ENCODE results near the gene DGKI. TPM values are rescaled to one million over a fixed set of nuclear protein-coding genes. Genes with fewer than 3 reads are reported as not detected.

Gene DGKI
- total RNA-seq, 1 donor from 2014 or later: 21.4 TPM

GRCh38 chr7:137704723-137705122 lies 142.1 kb downstream of the DGKI start:
- H3K27me3 Mint-ChIP-seq: no peaks in the 10 kb centered on the region
- no peak for DNase-seq
- peaks cover 4% of the 10 kb centered on the region for H3K9me3 Mint-ChIP-seq
- no peak overlapping the region for H3K4me3 Mint-ChIP-seq
- H3K36me3 Mint-ChIP-seq (ENCODE audit: low read depth): no peaks in the 10 kb centered on the region
- no peak overlapping the region for H3K27ac Mint-ChIP-seq
- intact Hi-C loops (cut with micrococcal nuclease): no loop called here
- H3K4me1 Mint-ChIP-seq: no peaks in the 10 kb centered on the region

GRCh38 chr7:137703291-137704010 lies 143.3 kb downstream of the DGKI start:
- Mint-ChIP-seq H3K27ac (no peak overlapping the region), H3K9me3 (peaks cover 4% of the 10 kb centered on the region), H3K27me3 (no peaks in the 10 kb centered on the region)

GRCh38 chr7:137696988-137697387 lies 149.8 kb downstream of the DGKI start:
- Mint-ChIP-seq H3K36me3 (ENCODE audit: low read depth) (no peaks in the 10 kb centered on the region), H3K9me3 (no peaks in the 10 kb centered on the region), H3K4me3 (no peak overlapping the region), H3K27ac (no peak overlapping the region), H3K4me1 (no peaks in the 10 kb centered on the region), H3K27me3 (no peaks in the 10 kb centered on the region)
- DNase-seq: no peak
- intact Hi-C loops (cut with micrococcal nuclease): no loop called here

More at GRCh38 chr7:137703291-137704010, 143.3 kb downstream of the DGKI start:
- H3K4me3 Mint-ChIP-seq: no peak overlapping the region
- intact Hi-C loops (cut with micrococcal nuclease): no loop called here
- no peak for DNase-seq
- H3K4me1 Mint-ChIP-seq: no peaks in the 10 kb centered on the region
- no peaks in the 10 kb centered on the region for H3K36me3 Mint-ChIP-seq (ENCODE audit: low read depth)

GRCh38 chr7:137696376-137696775 lies 150.4 kb downstream of the DGKI start:
- H3K27ac Mint-ChIP-seq: no peak overlapping the region
- H3K36me3 Mint-ChIP-seq (ENCODE audit: low read depth): no peaks in the 10 kb centered on the region
- intact Hi-C loops (cut with micrococcal nuclease): no loop called here

GRCh38 chr7:137695942-137696341 lies 150.8 kb downstream of the DGKI start:
- Mint-ChIP-seq H3K9me3 (no peaks in the 10 kb centered on the region), H3K36me3 (ENCODE audit: low read depth) (no peaks in the 10 kb centered on the region), H3K4me1 (no peaks in the 10 kb centered on the region), H3K27me3 (no peaks in the 10 kb centered on the region), H3K27ac (no peak overlapping the region), H3K4me3 (no peak overlapping the region)
- no peak for DNase-seq
- intact Hi-C loops (cut with micrococcal nuclease): no loop called here

More at GRCh38 chr7:137696376-137696775, 150.4 kb downstream of the DGKI start:
- H3K4me1 Mint-ChIP-seq: no peaks in the 10 kb centered on the region
- no peak overlapping the region for H3K4me3 Mint-ChIP-seq
- H3K9me3 Mint-ChIP-seq: no peaks in the 10 kb centered on the region
- DNase-seq: no peak
- H3K27me3 Mint-ChIP-seq: no peaks in the 10 kb centered on the region

- Mint-ChIP-seq H3K36me3 (ENCODE audit: low read depth) (no peaks in the 10 kb centered on the region), H3K4me1 (no peaks in the 10 kb centered on the region), H3K27ac (no peak overlapping the region), H3K4me3 (no peak overlapping the region), H3K27me3 (no peaks in the 10 kb centered on the region), H3K9me3 (no peaks in the 10 kb centered on the region)
- intact Hi-C loops (cut with micrococcal nuclease): no loop called here
- no peak for DNase-seq
These were observed 151.3 kb downstream of the DGKI start for GRCh38 chr7:137695494-137695893.

- no peak overlapping the region for H3K4me3 Mint-ChIP-seq
- no peaks in the 10 kb centered on the region for H3K36me3 Mint-ChIP-seq (ENCODE audit: low read depth)
- DNase-seq: no peak
- no peak overlapping the region for H3K27ac Mint-ChIP-seq
- no peaks in the 10 kb centered on the region for H3K27me3 Mint-ChIP-seq
- no peaks in the 10 kb centered on the region for H3K4me1 Mint-ChIP-seq
- no peaks in the 10 kb centered on the region for H3K9me3 Mint-ChIP-seq
- intact Hi-C loops (cut with micrococcal nuclease): no loop called here
These were observed 152.4 kb downstream of the DGKI start for GRCh38 chr7:137694405-137694804.

GRCh38 chr7:137692399-137692798 lies 154.4 kb downstream of the DGKI start:
- intact Hi-C loops (cut with micrococcal nuclease): no loop called here
- H3K36me3 Mint-ChIP-seq (ENCODE audit: low read depth): no peaks in the 10 kb centered on the region
- DNase-seq: no peak

GRCh38 chr7:137691566-137691965 lies 155.2 kb downstream of the DGKI start:
- Mint-ChIP-seq H3K27me3 (no peaks in the 10 kb centered on the region), H3K9me3 (no peaks in the 10 kb centered on the region), H3K36me3 (ENCODE audit: low read depth) (no peaks in the 10 kb centered on the region), H3K4me3 (no peak overlapping the region), H3K27ac (no peak overlapping the region), H3K4me1 (no peaks in the 10 kb centered on the region)
- intact Hi-C loops (cut with micrococcal nuclease): no loop called here
- DNase-seq: no peak

More at GRCh38 chr7:137692399-137692798, 154.4 kb downstream of the DGKI start:
- Mint-ChIP-seq H3K27ac (no peak overlapping the region), H3K27me3 (no peaks in the 10 kb centered on the region), H3K9me3 (no peaks in the 10 kb centered on the region), H3K4me1 (no peaks in the 10 kb centered on the region), H3K4me3 (no peak overlapping the region)

- no peaks in the 10 kb centered on the region for H3K4me1 Mint-ChIP-seq
- no peak overlapping the region for H3K27ac Mint-ChIP-seq
- no peaks in the 10 kb centered on the region for H3K36me3 Mint-ChIP-seq (ENCODE audit: low read depth)
- DNase-seq: no peak
- intact Hi-C loops (cut with micrococcal nuclease): no loop called here
- no peak overlapping the region for H3K4me3 Mint-ChIP-seq
- no peaks in the 10 kb centered on the region for H3K27me3 Mint-ChIP-seq
- no peaks in the 10 kb centered on the region for H3K9me3 Mint-ChIP-seq
These were observed 156.1 kb downstream of the DGKI start for GRCh38 chr7:137690635-137691034.

GRCh38 chr7:137689761-137690160 lies 157.0 kb downstream of the DGKI start:
- intact Hi-C loops (cut with micrococcal nuclease): no loop called here
- Mint-ChIP-seq H3K4me3 (no peak overlapping the region), H3K36me3 (ENCODE audit: low read depth) (no peaks in the 10 kb centered on the region), H3K4me1 (no peaks in the 10 kb centered on the region), H3K9me3 (no peaks in the 10 kb centered on the region), H3K27ac (no peak overlapping the region), H3K27me3 (no peaks in the 10 kb centered on the region)
- no peak for DNase-seq

- no peak overlapping the region for H3K4me3 Mint-ChIP-seq
- H3K27me3 Mint-ChIP-seq: no peaks in the 10 kb centered on the region
- DNase-seq: no peak
- H3K36me3 Mint-ChIP-seq (ENCODE audit: low read depth): no peaks in the 10 kb centered on the region
- no peak overlapping the region for H3K27ac Mint-ChIP-seq
- intact Hi-C loops (cut with micrococcal nuclease): no loop called here
- H3K9me3 Mint-ChIP-seq: no peaks in the 10 kb centered on the region
- no peaks in the 10 kb centered on the region for H3K4me1 Mint-ChIP-seq
These were observed 159.1 kb downstream of the DGKI start for GRCh38 chr7:137687556-137688265.

- Mint-ChIP-seq H3K4me3 (no peak overlapping the region), H3K36me3 (ENCODE audit: low read depth) (no peaks in the 10 kb centered on the region), H3K27me3 (no peaks in the 10 kb centered on the region), H3K9me3 (no peaks in the 10 kb centered on the region), H3K4me1 (no peaks in the 10 kb centered on the region), H3K27ac (no peak overlapping the region)
- intact Hi-C loops (cut with micrococcal nuclease): no loop called here
- no peak for DNase-seq
These were observed 161.2 kb downstream of the DGKI start for GRCh38 chr7:137685433-137686164.

- Mint-ChIP-seq H3K27ac (no peak overlapping the region), H3K4me1 (no peaks in the 10 kb centered on the region), H3K27me3 (no peaks in the 10 kb centered on the region), H3K36me3 (ENCODE audit: low read depth) (no peaks in the 10 kb centered on the region), H3K9me3 (no peaks in the 10 kb centered on the region), H3K4me3 (no peak overlapping the region)
- DNase-seq: no peak
- intact Hi-C loops (cut with micrococcal nuclease): no loop called here
These were observed 162.0 kb downstream of the DGKI start for GRCh38 chr7:137684776-137685175.

Measured in activated CD4-positive, alpha-beta T cell treated with anti-CD3 and anti-CD28 coated beads, Interleukin-2, amount 10 ng/mL, durations not matched to agents 24 days and 14 days (primary cell).